SK-N-MC (cell line): ENCODE measurements around the gene PDZK1.
"Not testable (repeated sequence)": the region's sequence is repeated elsewhere in the genome, so short reads cannot be mapped to it uniquely, and the experiment has no call there.

Source experiments
- FOXP2 ChIP-seq: optimal IDR thresholded peaks from 2 replicates; pipeline ENCODE3; 2011; ENCODE audit warnings: mild to moderate bottlenecking, moderate library complexity; ENCODE audit not compliant: insufficient read depth; ENCODE audit errors: extremely low read length, control extremely low read depth
- POLR2AphosphoS5 ChIP-seq: IDR thresholded peaks from 2 replicates; pipeline ENCODE4 v1.6.1; 2012; ENCODE audit warnings: mild to moderate bottlenecking, low read depth, low read length, borderline replicate concordance

DNA sequence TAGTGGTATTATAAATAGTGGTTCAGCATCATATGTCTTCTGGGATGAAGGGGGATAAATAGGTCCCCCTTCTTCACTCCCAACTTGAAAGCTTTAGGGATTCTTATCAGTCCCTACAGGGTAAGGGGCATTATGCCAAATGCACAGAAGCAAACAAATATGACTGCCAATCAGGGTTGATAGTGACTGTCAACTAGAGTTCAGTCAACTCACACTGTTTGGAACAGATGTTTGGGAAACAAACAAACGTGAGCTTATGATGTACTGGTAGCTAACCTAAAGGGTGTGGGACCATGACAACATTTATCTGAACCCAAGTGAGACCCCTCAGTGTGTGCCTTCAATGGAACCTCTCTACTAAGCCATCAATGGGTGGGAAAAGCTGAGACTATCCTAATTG, 34.0 kb downstream of the PDZK1 start:
- not testable (repeated sequence) for TF ChIP-seq POLR2AphosphoS5, FOXP2
